ENCODE data around the gene USH2A. TPM values are rescaled to one million over a fixed set of nuclear protein-coding genes. Genes with fewer than 3 reads are reported as not detected.

The USH2A gene
- total and polyA plus RNA-seq, 11 donors, result 0.03 to 4.7 (median 1.7) TPM

DNA sequence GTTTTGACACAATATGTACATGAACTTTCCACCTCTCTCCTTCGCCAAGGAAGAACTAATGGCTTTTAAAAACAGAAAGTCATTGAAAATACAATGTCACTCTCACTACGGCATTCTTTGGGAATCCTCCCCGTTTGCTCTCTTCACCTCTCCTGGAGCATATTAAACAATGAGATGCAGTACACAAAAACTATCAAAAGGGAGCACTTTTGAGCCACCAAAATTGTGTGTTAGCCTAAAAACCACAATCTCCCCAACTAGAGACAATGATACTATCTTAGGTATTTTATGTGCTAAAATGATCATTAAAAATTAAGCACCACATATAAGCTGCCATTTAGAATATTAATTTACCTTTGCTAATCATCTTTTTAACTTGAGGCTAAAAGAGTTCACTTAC is 430.6 kb downstream of the USH2A start:
- intact Hi-C loops (cut with DNase I), result no loop called here
- 14 to 32% (median 22%) methylated on average over 3 of the region's 3 CpGs for WGBS, 4 donors

DNA sequence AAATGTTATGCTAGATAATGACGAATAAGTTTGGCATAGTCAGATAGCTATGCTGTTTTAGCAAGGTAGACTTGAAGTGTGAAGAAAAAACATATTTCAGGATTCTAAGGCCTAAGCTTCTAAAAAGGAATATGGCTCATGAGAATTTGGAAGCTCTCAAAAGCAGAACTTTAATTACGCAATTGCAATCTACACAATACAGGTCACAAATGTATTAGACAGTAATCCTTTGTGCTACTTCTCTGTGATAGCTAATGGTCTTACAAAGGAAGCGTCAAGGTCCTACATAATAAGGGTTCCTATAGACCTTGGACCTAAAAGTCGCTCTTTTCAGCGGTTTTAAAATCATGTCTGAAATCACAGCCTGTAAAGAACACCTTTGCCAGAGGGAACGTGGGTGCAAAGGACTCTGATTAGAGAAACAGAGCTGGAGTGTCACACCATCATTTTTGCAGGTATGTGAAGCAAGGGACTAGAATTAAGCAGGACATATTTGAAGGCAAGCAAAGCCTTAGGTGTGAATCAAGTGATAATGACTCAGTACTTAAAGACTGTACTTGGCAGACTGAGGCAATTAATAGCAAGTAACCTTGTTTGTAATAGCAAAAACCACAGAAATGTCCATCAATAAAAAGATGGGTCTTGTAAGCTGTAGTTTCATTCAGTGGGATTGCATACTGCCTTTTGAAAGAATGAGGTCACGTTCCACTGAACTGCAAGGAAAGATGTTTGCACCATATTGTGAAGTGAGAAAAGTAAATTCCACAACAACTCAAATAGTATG is 436.0 kb downstream of the USH2A start:
- TF ChIP-seq, protein P1, sequence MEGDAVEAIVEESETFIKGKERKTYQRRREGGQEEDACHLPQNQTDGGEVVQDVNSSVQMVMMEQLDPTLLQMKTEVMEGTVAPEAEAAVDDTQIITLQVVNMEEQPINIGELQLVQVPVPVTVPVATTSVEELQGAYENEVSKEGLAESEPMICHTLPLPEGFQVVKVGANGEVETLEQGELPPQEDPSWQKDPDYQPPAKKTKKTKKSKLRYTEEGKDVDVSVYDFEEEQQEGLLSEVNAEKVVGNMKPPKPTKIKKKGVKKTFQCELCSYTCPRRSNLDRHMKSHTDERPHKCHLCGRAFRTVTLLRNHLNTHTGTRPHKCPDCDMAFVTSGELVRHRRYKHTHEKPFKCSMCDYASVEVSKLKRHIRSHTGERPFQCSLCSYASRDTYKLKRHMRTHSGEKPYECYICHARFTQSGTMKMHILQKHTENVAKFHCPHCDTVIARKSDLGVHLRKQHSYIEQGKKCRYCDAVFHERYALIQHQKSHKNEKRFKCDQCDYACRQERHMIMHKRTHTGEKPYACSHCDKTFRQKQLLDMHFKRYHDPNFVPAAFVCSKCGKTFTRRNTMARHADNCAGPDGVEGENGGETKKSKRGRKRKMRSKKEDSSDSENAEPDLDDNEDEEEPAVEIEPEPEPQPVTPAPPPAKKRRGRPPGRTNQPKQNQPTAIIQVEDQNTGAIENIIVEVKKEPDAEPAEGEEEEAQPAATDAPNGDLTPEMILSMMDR (IDR thresholded peaks at IDR 0.05), result no peak
- no peak for TF ChIP-seq POLR2A (IDR thresholded peaks at IDR 0.05)
- no peak overlapping the region for H3K27ac ChIP-seq
- H3K4me1 ChIP-seq, result no peaks in the 10 kb centered on the region
- ATAC-seq (no peak), DNase-seq (no peak)
- H3K4me3 ChIP-seq, result no peak overlapping the region
- intact Hi-C loops (cut with DNase I), result no loop called here
- H3K9me3 ChIP-seq, result no peaks in the 10 kb centered on the region
- WGBS, 4 donors, result 79 to 83% (median 82%) methylated on average over 7 of the region's 7 CpGs
- H3K27me3 ChIP-seq, result no peaks in the 10 kb centered on the region
- H3K36me3 ChIP-seq, result no peaks in the 10 kb centered on the region

More for the DNA sequence above, 430.6 kb downstream of the USH2A start:
- no peaks in the 10 kb centered on the region for H3K27me3 ChIP-seq
- H3K4me3 ChIP-seq, result no peak overlapping the region
- H3K9me3 ChIP-seq, result no peaks in the 10 kb centered on the region
- H3K27ac ChIP-seq, result no peak overlapping the region
- H3K4me1 ChIP-seq, result no peaks in the 10 kb centered on the region
- no peak for DNase-seq
- ATAC-seq, result no peak
- TF ChIP-seq, protein P1 (IDR thresholded peaks at IDR 0.05), result peak in 5 of 12 donors; percentile 10 to 39 (median 25)
- no peak for TF ChIP-seq POLR2A (IDR thresholded peaks at IDR 0.05)
- no peaks in the 10 kb centered on the region for H3K36me3 ChIP-seq

- no peak for ATAC-seq
- 70 to 85% (median 75%) methylated on average over 1 of the region's 1 CpG for WGBS, 4 donors
- H3K27me3 ChIP-seq, result no peaks in the 10 kb centered on the region
Measured at GRCh38 chr1:215986401-215986800, 436.8 kb downstream of the USH2A start.

GRCh38 chr1:215983680-215984079 is 439.6 kb downstream of the USH2A start:
- ATAC-seq (no peak), DNase-seq (no peak)
- Histone ChIP-seq H3K9me3 (peaks cover 0 to 8% (median 0%) of the 10 kb centered on the region in 12 donors), H3K4me1 (no peaks in the 10 kb centered on the region), H3K36me3 (no peaks in the 10 kb centered on the region), H3K4me3 (no peak overlapping the region), H3K27me3 (no peaks in the 10 kb centered on the region), H3K27ac (no peak overlapping the region)
- 67 to 77% (median 71%) methylated on average over 2 of the region's 2 CpGs for WGBS, 4 donors
- TF ChIP-seq POLR2A (IDR thresholded peaks at IDR 0.05), result no peak
- TF ChIP-seq, protein P1 (IDR thresholded peaks at IDR 0.05), result no peak
- intact Hi-C loops (cut with DNase I), result no loop called here

More at GRCh38 chr1:215986401-215986800, 436.8 kb downstream of the USH2A start:
- TF ChIP-seq, protein P1 (IDR thresholded peaks at IDR 0.05), result no peak
- TF ChIP-seq POLR2A (IDR thresholded peaks at IDR 0.05), result no peak
- Histone ChIP-seq H3K4me1 (no peaks in the 10 kb centered on the region), H3K9me3 (no peaks in the 10 kb centered on the region), H3K27ac (no peak overlapping the region), H3K36me3 (no peaks in the 10 kb centered on the region), H3K4me3 (no peak overlapping the region)
- DNase-seq, result no peak
- intact Hi-C loops (cut with DNase I), result no loop called here
